Measurements from ENCODE around the gene ISLR.
"Not testable (repeated sequence)": the region's sequence is repeated elsewhere in the genome, so short reads cannot be mapped to it uniquely, and the experiment has no call there.

The ISLR gene

DNA sequence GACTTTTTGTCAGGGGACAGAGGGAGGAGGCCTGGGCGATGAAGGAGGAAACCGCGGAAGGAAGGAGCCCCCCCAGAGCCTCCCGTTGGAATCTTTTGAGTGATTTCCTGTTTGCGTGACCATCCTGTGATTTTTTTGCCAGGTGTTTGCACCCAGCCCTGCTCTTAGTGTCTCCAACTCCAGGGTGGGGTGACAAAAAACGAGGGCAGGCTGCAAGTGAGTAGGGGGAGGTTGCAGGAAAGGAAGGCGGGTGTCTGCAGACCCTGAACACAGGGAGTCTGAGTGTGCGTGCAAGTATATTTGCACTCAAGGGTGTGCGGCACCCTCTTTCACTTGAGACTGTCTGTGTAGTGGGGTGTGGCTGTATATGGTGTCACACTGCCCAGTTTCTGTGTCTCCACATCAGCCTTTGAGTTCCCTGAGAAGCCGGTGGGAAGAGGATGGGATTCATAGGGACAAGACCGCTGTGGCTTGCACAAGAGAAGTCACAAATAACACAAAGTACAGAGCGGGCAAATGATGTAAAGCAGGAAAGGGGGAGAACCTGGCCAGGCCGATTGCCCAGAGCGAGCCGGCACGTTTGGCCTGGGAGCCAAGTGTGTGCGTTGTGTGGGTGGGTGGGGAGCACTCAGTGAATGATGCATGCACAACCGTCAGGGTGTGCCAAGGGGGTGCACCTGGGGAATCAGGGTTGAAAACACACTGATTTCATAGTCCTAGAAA is 36.5 kb upstream of the ISLR start:
- DNase-seq (ENCODE audit: low read depth in 2 of 3, low spot score in 1 of 3) = no peak

DNA sequence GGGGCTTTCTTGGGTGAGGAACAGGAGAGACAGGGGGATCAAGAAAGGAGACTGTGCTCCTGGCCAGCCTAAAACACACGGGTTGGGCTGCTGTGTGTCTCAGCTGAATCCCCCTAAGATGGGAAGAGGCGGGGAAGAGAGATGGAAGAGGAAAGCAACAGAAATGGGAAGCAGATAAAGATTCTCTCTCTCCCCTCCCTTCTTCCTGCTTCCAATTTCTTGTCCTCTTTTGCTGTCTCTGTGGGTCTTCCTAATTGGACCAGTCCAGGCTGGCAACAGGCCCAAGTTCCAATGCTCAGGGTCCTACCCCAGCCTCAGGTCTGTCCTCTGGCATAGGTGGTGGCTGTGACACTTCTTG is 36.0 kb upstream of the ISLR start:
- no peak for DNase-seq (ENCODE audit: low read depth in 2 of 3, low spot score in 1 of 3)

DNA sequence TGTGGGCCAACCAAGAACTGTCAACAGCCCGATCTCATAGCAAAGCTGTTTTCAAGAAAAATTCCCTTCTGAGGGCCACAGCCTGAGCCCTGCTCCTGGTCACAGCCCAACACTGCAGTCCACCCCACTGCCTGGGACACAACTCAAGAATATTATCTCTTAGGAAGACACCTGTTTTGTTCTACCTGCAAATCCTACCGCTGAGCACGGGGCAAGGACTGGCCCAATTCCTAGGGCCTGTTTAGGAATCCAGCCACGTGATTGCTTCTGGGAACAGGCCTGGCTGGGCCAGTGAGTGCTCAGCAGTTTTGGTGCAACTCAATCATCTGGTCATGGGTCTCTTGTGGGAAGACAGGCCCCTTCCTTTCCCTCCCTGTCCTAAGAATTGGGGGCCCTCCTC is 34.9 kb upstream of the ISLR start:
- no peak for DNase-seq (ENCODE audit: low read depth in 2 of 3, low spot score in 1 of 3)

DNA sequence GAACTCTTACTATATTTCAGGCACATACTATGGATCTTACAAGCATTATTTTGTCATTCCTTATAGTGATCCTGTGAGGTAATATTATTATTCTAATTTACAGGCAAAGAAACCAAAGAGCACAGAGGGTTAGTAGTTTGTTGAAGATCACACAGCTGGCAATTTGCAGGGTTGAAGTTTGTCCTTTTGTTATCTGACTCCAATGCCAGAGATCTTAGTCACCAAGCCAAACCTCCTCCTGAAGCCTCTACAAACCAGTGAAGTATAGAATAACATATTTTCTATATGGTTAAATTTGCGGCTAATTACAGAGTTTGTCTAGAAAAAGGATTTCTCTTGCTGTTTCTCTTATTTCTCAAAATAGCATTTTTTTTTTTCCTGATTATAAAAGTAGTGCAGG is 31.9 kb upstream of the ISLR start:
- DNase-seq (ENCODE audit: low read depth in 2 of 3, low spot score in 1 of 3) = no peak

DNA sequence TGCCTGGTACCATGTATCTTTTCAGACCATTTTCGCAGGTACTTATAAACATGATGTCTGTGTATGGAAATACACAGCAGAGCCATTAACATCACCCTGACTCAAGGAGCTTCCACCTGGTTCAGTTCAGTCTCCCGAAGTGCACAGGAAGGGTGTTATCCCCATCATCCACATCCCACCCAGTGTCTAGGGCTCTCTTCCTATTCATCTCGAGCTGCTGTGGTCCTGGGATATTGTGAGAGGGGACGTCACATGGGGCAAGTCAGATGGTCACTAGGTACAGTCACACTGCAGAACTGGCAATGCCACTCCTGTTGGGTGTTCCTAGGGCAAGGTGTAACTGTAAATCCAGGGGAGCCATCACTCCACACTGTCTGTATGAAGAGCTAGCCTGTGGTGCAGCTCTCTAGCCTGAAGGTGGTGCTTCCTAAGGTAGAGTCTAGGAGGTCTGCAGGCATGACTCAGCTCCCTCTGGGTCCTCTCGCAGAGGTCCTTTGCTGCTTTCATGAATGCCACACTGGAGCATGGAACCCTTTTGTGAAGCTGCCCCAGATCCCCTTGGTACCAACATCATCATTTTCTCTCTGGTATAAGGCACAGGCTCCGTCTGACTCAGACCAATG is 29.2 kb upstream of the ISLR start:
- no peak for DNase-seq (ENCODE audit: low read depth in 2 of 3, low spot score in 1 of 3)

DNA sequence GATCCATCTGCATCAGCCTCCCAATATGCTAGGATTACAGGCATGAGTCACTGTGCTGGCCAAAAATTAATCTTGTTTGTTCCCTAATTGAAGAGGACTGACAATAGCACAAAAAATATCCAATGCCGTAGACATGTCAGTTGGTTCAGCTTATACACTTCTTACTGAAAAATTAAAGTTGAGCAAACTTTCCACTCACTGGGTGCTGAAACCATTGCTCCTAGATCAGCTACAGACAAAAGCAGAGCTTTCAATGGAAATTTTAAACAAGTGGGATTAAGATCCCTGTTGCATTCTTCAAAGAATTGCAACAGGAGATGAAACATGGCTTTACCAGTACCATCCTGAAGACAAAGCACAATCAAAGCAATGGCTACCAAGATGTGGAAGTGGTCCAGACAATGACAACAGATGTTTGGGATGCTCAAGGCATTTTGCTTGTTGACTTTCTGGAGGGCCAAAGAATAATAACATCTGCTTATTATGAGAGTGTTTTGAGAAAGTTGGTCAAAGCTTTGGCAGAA is 27.2 kb upstream of the ISLR start:
- no peak for DNase-seq (ENCODE audit: low read depth in 2 of 3, low spot score in 1 of 3)

DNA sequence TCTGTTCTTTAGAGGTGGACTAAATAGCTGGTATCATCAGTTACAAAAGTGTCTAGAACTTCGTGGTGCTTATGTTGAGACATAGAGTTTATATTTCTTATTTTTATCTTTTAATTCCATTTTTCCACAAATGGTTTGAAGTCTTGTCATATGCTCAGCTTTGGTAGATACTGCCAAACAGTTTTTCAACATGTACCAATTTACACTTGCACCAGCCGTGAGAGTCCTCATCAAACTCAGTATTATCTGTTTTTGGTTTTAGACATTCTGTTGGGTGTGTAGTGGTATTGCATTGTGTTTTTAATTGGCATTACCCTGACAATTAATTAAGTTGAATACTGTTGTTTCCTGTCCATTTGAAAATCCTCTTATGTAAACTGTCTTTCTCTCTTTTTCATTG is 26.5 kb upstream of the ISLR start:
- no peak for DNase-seq (ENCODE audit: low read depth in 2 of 3, low spot score in 1 of 3)

DNA sequence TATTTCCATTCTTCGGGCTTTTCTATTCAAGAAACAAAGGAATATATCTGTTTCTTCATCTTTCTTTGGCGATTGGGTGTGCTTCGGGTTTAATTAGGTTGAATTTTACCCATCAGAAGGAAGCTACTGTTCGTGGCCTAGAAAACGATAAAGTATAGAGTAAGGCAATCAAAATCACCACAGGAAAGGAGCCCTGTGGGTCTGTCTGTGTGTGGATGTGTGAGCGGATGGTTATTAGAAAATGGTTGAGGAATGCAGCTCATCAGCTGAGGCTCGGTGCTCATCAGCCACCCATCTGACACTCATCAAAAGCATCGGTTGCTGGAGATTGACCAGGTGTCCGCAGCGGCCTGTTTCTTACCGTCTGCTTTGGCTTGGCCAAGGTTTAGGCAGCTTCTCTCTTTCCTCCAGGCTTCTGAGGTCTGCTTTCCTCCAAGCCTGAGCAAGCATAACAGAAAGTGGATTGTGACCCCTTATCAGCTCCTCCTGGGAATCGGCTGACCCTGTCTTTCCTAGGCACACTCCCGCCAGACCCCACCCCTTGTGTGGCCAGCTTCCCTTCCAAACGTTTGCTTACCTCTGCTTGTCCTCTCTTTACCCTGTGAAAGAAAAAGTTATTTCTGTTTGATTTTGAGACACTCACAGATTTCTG is 17.6 kb upstream of the ISLR start:
- DNase-seq (ENCODE audit: low read depth in 2 of 3, low spot score in 1 of 3) = no peak

DNA sequence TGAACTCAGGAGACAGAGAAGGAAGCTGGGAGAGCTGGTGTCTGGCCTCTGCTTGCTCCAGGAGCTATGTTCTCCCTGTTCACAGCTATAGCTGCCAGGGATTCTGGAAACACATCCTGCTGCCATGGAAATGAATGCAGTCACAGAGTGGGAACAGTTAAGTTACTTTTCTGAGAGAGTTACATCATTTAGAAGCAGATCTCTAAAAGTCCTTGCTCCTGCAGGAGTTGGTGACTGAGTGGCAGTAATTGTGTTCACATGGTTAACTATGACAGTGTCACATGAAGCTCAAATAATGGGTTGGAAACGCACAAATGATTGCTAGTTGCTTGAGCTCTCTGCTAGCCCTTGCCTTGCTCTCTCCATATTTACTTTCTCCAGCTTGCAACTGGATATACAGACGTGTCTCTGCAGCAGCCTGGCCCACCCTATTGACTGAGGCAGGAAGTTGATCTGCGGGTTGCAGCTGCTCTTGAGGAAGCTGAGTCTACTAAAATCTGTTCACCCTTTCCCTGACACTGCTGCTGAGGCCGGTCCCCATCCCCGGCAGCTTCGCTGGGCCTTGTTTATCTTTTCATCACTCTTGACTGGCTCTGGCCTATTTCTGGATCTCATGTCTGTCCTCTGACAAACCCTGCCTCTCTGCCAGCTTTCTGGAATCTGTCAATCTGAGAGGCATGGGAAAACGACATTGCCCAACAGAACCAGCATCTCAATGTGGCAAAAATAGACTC is 16.7 kb upstream of the ISLR start:
- DNase-seq (ENCODE audit: low read depth in 2 of 3, low spot score in 1 of 3) = no peak

DNA sequence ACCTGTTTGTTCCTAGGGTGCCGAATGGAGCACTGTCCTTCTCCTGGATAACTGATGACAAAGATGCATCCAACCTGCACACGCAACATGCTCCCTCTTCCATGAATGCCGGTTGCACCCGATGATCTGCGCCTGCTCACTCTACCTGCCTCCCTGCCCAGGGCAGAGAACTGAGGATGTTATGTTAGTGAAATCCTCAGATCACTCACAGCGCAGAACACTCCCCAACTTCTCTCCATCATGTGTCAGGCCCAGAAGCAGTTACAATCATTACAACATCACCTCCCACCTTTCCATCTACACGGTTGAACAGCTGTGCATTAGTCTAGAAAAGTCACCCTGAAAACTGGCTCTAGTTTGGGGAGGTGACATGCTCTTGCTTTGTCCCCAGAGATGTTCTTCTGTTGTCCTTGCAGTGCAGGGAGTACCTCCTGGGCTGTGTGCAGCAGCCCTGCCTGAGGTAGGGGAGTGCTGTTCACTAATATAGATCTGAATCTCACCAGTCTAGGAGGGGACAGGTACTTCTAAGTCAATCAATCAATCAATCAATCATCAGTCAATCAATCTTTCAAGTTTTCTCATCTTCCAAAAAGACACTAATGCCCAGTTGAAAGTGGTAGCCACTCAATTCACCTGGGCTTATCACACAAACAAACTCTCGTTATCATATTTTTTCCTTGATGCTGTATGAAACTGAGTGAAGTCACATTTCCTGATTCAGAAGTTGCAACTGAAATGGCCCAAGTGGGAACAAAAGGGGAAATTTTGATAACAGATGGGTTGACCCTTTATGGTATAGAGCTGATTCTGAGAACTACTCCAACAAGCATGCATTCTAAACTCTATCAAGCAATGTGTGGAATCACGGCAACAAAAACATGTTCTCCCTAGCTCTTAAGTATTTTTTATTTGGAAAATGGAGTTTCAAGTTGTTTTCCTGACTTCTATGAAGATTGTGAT is 15.4 kb upstream of the ISLR start:
- DNase-seq (ENCODE audit: low read depth in 2 of 3, low spot score in 1 of 3) = no peak

DNA sequence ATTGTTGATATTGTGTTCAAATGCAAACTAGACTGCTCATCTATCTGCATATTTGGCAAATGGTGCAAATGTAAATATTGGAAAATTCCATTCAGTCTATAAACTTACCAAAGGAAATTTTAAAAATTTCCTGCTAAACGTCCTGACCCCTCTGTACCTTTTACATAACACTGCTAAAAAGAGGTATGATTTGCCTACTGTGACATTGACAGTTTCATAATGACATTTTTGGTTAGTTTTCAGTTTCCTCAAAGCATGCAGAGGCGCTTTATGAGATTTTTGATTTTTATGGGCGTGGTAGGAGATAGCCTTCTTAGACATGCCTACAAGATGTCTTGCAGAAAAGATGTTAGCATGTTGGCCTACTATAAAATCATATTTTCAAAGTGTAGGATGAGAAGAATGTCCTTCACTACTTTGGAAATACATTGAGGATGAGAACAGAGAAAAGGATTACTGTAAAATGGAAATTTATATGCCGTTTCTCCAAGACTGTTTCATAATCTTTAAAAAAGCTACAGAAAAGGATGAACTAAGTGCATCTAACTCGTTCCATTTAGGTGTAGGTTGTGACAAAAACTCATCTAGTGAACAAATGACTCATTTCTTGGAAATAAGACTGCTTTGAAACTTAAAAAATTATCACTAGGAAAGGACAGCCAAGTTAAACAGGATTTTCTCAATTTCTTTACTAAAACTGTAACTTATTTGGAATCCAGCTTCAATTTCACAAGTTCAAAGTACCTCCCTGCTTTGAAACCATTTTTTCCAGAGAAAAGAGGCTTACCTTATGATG is 14.5 kb upstream of the ISLR start:
- no peak for DNase-seq (ENCODE audit: low read depth in 2 of 3, low spot score in 1 of 3)

DNA sequence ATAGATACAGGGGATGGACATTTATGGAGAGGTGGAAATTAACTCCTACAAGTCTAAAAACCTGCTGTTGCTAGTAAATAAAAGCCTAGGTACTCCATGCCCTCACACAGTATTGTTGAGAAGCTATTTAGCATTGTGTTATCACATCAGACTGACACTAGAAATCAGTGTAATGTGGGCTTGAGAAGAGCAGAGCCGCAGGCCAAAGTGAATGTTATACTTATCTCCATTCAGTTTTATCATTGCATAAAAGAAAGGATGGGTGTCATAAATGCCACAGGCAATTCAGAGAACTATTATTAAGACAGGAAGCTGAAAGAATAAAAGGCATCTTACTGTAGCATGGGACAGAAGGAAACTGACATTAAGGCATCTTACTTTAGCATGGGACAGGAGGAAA is 13.7 kb upstream of the ISLR start:
- DNase-seq (ENCODE audit: low read depth in 2 of 3, low spot score in 1 of 3) = no peak

DNA sequence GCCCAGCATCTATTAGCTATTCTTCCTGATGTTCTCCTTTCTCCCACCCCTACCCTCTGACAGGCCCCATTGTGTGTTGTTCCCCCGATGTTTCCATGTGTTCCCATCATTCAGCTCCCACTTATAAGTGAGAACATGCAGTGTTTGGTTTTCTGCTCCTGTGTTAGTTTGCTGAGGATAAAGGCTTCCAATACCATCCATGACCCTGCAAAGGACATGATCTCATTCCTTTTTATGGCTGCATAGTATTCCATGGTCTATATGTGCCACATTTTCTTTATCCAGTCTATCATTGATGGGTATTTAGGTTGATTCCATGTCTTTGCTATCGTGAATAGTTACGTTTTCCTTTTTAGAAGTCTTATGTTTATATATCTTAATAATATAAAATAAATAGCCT is 13.1 kb upstream of the ISLR start:
- not testable (repeated sequence) for DNase-seq (ENCODE audit: low read depth in 2 of 3, low spot score in 1 of 3)

DNA sequence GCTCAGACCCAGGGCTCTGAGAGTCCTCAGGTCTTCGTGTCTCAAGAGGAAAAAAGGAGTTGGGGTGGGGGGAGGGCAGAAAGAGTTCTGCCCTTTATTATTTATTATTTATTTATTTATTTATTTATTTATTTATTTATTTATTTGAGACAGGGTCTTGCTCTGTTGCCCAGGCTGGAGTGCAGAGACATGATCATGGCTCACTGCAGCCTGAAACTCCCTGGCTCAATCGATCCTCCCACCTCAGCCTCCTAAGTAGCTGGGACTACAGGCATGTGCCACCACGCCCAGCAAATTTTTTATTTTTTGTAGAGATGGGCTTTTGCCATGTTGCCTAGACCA is 11.3 kb upstream of the ISLR start:
- DNase-seq (ENCODE audit: low read depth in 2 of 3, low spot score in 1 of 3) = not testable (repeated sequence)

DNA sequence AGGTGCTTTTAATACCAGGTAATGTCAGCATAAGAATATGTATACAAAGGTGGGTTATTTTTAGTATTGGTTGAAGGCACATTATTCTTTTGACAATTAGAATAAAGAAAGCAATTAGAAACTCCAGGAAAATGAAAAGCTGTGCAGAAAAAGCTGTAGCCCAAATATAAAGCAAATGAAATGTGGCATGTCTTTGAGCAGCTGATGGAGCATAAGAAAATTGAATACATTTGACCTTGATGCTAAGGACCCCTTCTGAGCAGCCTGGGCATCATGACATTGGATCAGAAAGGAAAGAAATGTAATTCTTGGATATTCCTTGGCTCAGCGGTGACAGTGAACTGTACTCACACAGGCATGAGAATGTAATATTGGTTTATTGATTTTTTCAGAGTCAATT is 8.0 kb upstream of the ISLR start:
- no peak for DNase-seq (ENCODE audit: low read depth in 2 of 3, low spot score in 1 of 3)

DNA sequence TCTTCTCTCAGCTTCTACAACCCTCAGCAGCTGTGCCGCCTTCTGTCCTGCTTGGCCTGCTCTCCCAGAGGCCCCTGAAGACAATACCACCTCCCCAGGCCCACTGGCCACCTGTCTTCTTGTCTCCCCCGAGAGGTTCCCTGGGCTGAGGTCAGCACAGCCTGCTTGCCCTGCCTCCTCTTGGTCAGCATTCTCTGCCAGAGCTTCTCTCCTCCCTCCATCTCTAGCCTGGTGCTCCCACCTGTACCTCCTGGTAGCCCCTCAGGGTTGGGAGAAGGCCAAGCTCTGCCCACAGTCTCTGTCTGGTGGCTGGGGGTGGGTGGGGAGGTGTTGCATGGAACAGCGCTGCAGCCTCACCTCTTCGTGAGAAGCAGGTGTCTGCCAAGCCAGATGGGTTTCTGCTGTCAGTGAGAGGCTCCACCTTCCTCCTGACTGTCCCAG is 5.6 kb upstream of the ISLR start:
- DNase-seq (ENCODE audit: low read depth in 2 of 3, low spot score in 1 of 3) = no peak

DNA sequence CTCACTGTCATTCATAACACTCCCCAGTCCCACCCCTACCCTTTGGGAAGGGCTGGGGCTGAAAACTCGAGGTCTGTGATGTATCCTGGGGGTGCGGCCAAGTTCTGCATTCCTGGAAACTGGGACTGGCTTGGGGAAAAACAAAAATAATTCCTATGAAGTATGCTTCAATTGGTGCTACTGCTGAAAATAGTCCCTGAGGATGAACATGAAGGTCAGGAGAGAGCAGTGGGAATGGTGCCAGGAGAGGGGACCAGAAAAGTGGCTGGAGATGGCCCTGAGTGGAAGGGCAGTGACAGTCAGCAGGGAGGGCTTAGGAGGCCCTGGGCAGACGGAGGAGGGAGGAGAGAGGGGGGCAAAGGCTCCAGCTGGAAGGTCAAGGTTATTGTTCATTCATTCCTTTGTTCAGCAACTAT is 4.8 kb upstream of the ISLR start:
- no peak for DNase-seq (ENCODE audit: low read depth in 2 of 3, low spot score in 1 of 3)

DNA sequence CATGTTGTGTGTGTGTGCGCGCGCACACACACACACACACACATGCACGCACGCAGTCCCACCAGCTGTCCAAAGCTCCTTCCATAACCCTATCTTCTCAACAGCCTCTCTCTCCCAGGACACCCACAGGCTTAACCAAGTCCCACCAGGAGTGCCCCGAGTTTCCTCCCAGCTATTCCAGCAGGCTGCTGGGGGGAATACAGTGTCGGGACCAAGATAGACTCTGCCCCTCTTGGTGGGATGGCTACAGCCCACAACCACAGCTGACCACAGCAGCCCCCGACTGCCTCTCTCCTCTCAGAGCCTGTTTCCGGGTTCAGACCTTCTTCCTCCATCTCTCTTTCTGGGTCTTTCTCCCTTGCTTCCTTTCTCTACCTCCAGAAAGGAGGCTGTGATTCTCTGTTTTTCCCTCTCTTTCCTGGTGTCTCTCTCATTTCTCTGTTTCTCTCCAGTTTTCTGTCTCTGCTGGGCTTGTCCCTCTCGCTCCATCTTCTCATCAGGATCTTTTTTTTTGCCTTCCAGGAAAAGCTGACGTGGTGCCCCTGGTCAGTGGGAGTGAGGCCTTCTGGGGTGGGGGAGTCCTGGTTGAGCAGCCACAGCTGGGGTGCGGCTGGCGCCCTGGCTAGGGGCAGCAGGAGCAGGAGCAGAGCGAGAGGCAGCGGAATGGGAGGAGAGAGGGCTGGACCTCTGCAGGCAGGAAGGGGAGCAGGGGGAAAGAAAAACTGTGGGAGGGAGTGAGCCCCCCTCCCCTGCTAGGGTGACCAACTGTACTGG is 3.3 kb upstream of the ISLR start:
- DNase-seq (ENCODE audit: low read depth in 2 of 3, low spot score in 1 of 3) = no peak

All from stimulated activated CD4-positive, alpha-beta T cell treated with anti-CD3 and anti-CD28 coated beads, Interleukin-12 subunit alpha, Interleukin-12 subunit beta, amount 100 ng/mL, for 48 hours (primary cell).